ENCODE results near the gene KCNA5. TPM values are rescaled to one million over a fixed set of nuclear protein-coding genes. Genes with fewer than 3 reads are reported as not detected.
A peak's percentile ranks its signal among the peaks of the same experiment; 100 is the strongest.

The KCNA5 gene
- 1 to 10 TPM; 2.9 to 9.2 TPM for total RNA-seq
- 1 to 10 TPM; 4.8 to 5.8 TPM for polyA plus RNA-seq (ENCODE audit: insufficient read length in 2 of 2)
- long read RNA-seq, donor 1, partial matches to known transcripts, result 0 of 4 reads
- long read RNA-seq, donor 1, other reads (novel, unspliced or antisense), result 0 of 4 reads
- long read RNA-seq, donor 2, partial matches to known transcripts, result 0 of 3 reads
- long read RNA-seq, donor 2, other reads (novel, unspliced or antisense), result 0 of 3 reads
- long read RNA-seq, donor 3, transcript KCNA5-201 (1 exons, 2,800 nt), result major isoform, 7 of 7 reads
- long read RNA-seq, donor 3, partial matches to known transcripts, result 0 of 7 reads
- long read RNA-seq, donor 3, other reads (novel, unspliced or antisense), result 0 of 7 reads
- long read RNA-seq, donor 4, result 0 reads

- Histone ChIP-seq H3K27me3 (ENCODE audit: control insufficient read depth, insufficient read depth, low read length) (peaks cover 18% of the 10 kb centered on the region), H3K4me1 (ENCODE audit: control insufficient read depth, insufficient read depth, low read length) (peaks cover 32% of the 10 kb centered on the region), H3K36me3 (ENCODE audit: control insufficient read depth, insufficient read depth, low read length) (no peaks in the 10 kb centered on the region), H3K27ac (ENCODE audit: low read depth, low read length) (no peak within 1 kb of the TSS), H3K9me3 (ENCODE audit: control insufficient read depth, insufficient read depth, low read length) (no peaks in the 10 kb centered on the region), H3K4me3 (ENCODE audit: low read depth, low read length) (peak within 1 kb of the TSS; percentile 18)
- peak; percentile 7 to 86 (median 26) for DNase-seq (ENCODE audit: low read depth in 4 of 6, low spot score in 6 of 6)
- under 1% methylated on average over 65 of the region's 68 CpGs for whole genome bisulfite sequencing (ENCODE audit: insufficient coverage)
Observed at GRCh38 chr12:5043589-5044419, at the start of gene KCNA5. TSS of gene KCNA5 (plus strand) at chr12:5043879. CDS start at chr12:5044148, 269 bp downstream.

- Histone ChIP-seq H3K27ac (ENCODE audit: low read depth, low read length) (no peak overlapping the region), H3K9me3 (ENCODE audit: control insufficient read depth, insufficient read depth, low read length) (no peaks in the 10 kb centered on the region), H3K27me3 (ENCODE audit: control insufficient read depth, insufficient read depth, low read length) (peaks cover 6% of the 10 kb centered on the region), H3K36me3 (ENCODE audit: control insufficient read depth, insufficient read depth, low read length) (no peaks in the 10 kb centered on the region), H3K4me3 (ENCODE audit: low read depth, low read length) (no peak overlapping the region), H3K4me1 (ENCODE audit: control insufficient read depth, insufficient read depth, low read length) (no peaks in the 10 kb centered on the region)
- 55% methylated on average over 3 of the region's 4 CpGs for WGBS (ENCODE audit: insufficient coverage)
- no peak for DNase-seq (ENCODE audit: low read depth in 4 of 6, low spot score in 6 of 6)
Observed at GRCh38 chr12:4994622-4995021, 49.1 kb upstream of the KCNA5 start.

- H3K27ac ChIP-seq (ENCODE audit: low read depth, low read length), result no peak overlapping the region
- H3K4me1 ChIP-seq (ENCODE audit: control insufficient read depth, insufficient read depth, low read length), result no peaks in the 10 kb centered on the region
- H3K36me3 ChIP-seq (ENCODE audit: control insufficient read depth, insufficient read depth, low read length), result no peaks in the 10 kb centered on the region
- no peak overlapping the region for H3K4me3 ChIP-seq (ENCODE audit: low read depth, low read length)
- H3K9me3 ChIP-seq (ENCODE audit: control insufficient read depth, insufficient read depth, low read length), result no peaks in the 10 kb centered on the region
- 83% methylated on average over 2 of the region's 4 CpGs for WGBS (ENCODE audit: insufficient coverage)
- peaks cover 8% of the 10 kb centered on the region for H3K27me3 ChIP-seq (ENCODE audit: control insufficient read depth, insufficient read depth, low read length)
- no peak for DNase-seq (ENCODE audit: low read depth in 4 of 6, low spot score in 6 of 6)
Observed at GRCh38 chr12:4996714-4997113, 47.0 kb upstream of the KCNA5 start.

GRCh38 chr12:4997939-4998338 lies 45.7 kb upstream of the KCNA5 start:
- H3K9me3 ChIP-seq (ENCODE audit: control insufficient read depth, insufficient read depth, low read length), result no peaks in the 10 kb centered on the region
- no peak overlapping the region for H3K4me3 ChIP-seq (ENCODE audit: low read depth, low read length)
- H3K27me3 ChIP-seq (ENCODE audit: control insufficient read depth, insufficient read depth, low read length), result peaks cover 5% of the 10 kb centered on the region
- WGBS (ENCODE audit: insufficient coverage), result 71% methylated on average over 2 of the region's 7 CpGs
- H3K36me3 ChIP-seq (ENCODE audit: control insufficient read depth, insufficient read depth, low read length), result no peaks in the 10 kb centered on the region
- H3K27ac ChIP-seq (ENCODE audit: low read depth, low read length), result no peak overlapping the region
- H3K4me1 ChIP-seq (ENCODE audit: control insufficient read depth, insufficient read depth, low read length), result no peaks in the 10 kb centered on the region
- DNase-seq (ENCODE audit: low read depth in 4 of 6, low spot score in 6 of 6), result peak in 1 of 6 donors; percentile 10

GRCh38 chr12:5000204-5000603 lies 43.5 kb upstream of the KCNA5 start:
- WGBS (ENCODE audit: insufficient coverage), result 80% methylated on average over 2 of the region's 3 CpGs
- peaks cover 5% of the 10 kb centered on the region for H3K27me3 ChIP-seq (ENCODE audit: control insufficient read depth, insufficient read depth, low read length)
- no peak overlapping the region for H3K4me3 ChIP-seq (ENCODE audit: low read depth, low read length)
- no peak overlapping the region for H3K27ac ChIP-seq (ENCODE audit: low read depth, low read length)
- DNase-seq (ENCODE audit: low read depth in 4 of 6, low spot score in 6 of 6), result no peak
- H3K4me1 ChIP-seq (ENCODE audit: control insufficient read depth, insufficient read depth, low read length), result no peaks in the 10 kb centered on the region
- no peaks in the 10 kb centered on the region for H3K36me3 ChIP-seq (ENCODE audit: control insufficient read depth, insufficient read depth, low read length)
- no peaks in the 10 kb centered on the region for H3K9me3 ChIP-seq (ENCODE audit: control insufficient read depth, insufficient read depth, low read length)

GRCh38 chr12:5000658-5001385 lies 42.9 kb upstream of the KCNA5 start:
- H3K27ac ChIP-seq (ENCODE audit: low read depth, low read length), result no peak overlapping the region
- H3K4me1 ChIP-seq (ENCODE audit: control insufficient read depth, insufficient read depth, low read length), result no peaks in the 10 kb centered on the region
- H3K36me3 ChIP-seq (ENCODE audit: control insufficient read depth, insufficient read depth, low read length), result no peaks in the 10 kb centered on the region
- no peak for DNase-seq (ENCODE audit: low read depth in 4 of 6, low spot score in 6 of 6)
- WGBS (ENCODE audit: insufficient coverage), result 58% methylated on average over 6 of the region's 8 CpGs
- no peaks in the 10 kb centered on the region for H3K9me3 ChIP-seq (ENCODE audit: control insufficient read depth, insufficient read depth, low read length)
- H3K27me3 ChIP-seq (ENCODE audit: control insufficient read depth, insufficient read depth, low read length), result peaks cover 5% of the 10 kb centered on the region
- no peak overlapping the region for H3K4me3 ChIP-seq (ENCODE audit: low read depth, low read length)

GRCh38 chr12:5003025-5003666 lies 40.5 kb upstream of the KCNA5 start:
- Histone ChIP-seq H3K4me3 (ENCODE audit: low read depth, low read length) (no peak overlapping the region), H3K36me3 (ENCODE audit: control insufficient read depth, insufficient read depth, low read length) (no peaks in the 10 kb centered on the region), H3K9me3 (ENCODE audit: control insufficient read depth, insufficient read depth, low read length) (no peaks in the 10 kb centered on the region), H3K4me1 (ENCODE audit: control insufficient read depth, insufficient read depth, low read length) (no peaks in the 10 kb centered on the region), H3K27me3 (ENCODE audit: control insufficient read depth, insufficient read depth, low read length) (peaks cover 2% of the 10 kb centered on the region), H3K27ac (ENCODE audit: low read depth, low read length) (no peak overlapping the region)
- peak in 5 of 6 donors; percentile 45 to 91 (median 52) for DNase-seq (ENCODE audit: low read depth in 4 of 6, low spot score in 6 of 6)
- WGBS (ENCODE audit: insufficient coverage), result 13% methylated on average over 3 of the region's 9 CpGs

- no peaks in the 10 kb centered on the region for H3K36me3 ChIP-seq (ENCODE audit: control insufficient read depth, insufficient read depth, low read length)
- no peak overlapping the region for H3K27ac ChIP-seq (ENCODE audit: low read depth, low read length)
- no peak for DNase-seq (ENCODE audit: low read depth in 4 of 6, low spot score in 6 of 6)
- H3K27me3 ChIP-seq (ENCODE audit: control insufficient read depth, insufficient read depth, low read length), result no peaks in the 10 kb centered on the region
- H3K9me3 ChIP-seq (ENCODE audit: control insufficient read depth, insufficient read depth, low read length), result no peaks in the 10 kb centered on the region
- no peak overlapping the region for H3K4me3 ChIP-seq (ENCODE audit: low read depth, low read length)
- 81% methylated on average over 3 of the region's 3 CpGs for WGBS (ENCODE audit: insufficient coverage)
- H3K4me1 ChIP-seq (ENCODE audit: control insufficient read depth, insufficient read depth, low read length), result peaks cover 6% of the 10 kb centered on the region
Observed at GRCh38 chr12:5008661-5009060, 35.0 kb upstream of the KCNA5 start.

GRCh38 chr12:5010151-5010550 lies 33.5 kb upstream of the KCNA5 start:
- WGBS (ENCODE audit: insufficient coverage), result 90% methylated on average over 6 of the region's 6 CpGs
- Histone ChIP-seq H3K9me3 (ENCODE audit: control insufficient read depth, insufficient read depth, low read length) (no peaks in the 10 kb centered on the region), H3K4me3 (ENCODE audit: low read depth, low read length) (no peak overlapping the region), H3K36me3 (ENCODE audit: control insufficient read depth, insufficient read depth, low read length) (no peaks in the 10 kb centered on the region), H3K27ac (ENCODE audit: low read depth, low read length) (no peak overlapping the region), H3K27me3 (ENCODE audit: control insufficient read depth, insufficient read depth, low read length) (no peaks in the 10 kb centered on the region), H3K4me1 (ENCODE audit: control insufficient read depth, insufficient read depth, low read length) (peaks cover 8% of the 10 kb centered on the region)
- no peak for DNase-seq (ENCODE audit: low read depth in 4 of 6, low spot score in 6 of 6)

Measured in spinal cord (tissue), 10 donors.